Left ventricle myocardium inferior (tissue), 1 donor: ENCODE data around the gene ADSS1. TPM values are rescaled to one million over a fixed set of nuclear protein-coding genes. Genes with fewer than 3 reads are reported as not detected.
A peak's percentile ranks its signal among the peaks of the same experiment; 100 is the strongest.

Experiments
- DNase-seq: peaks from one replicate; pipeline ENCODE4 v3.0.0-alpha.2; 2020
- H3K27ac ChIP-seq: fragments of 200-600 bp; replicated peaks from 2 replicates; pipeline ENCODE4 v1.8.0; 2021
- H3K27me3 ChIP-seq: fragments of 200-600 bp; 2 replicates; pipeline ENCODE4 v1.8.0; 2021; ENCODE audit warnings: low read depth
- H3K36me3 ChIP-seq: fragments of 200-600 bp; 2 replicates; pipeline ENCODE4 v1.8.0; 2021
- H3K4me1 ChIP-seq: fragments of 200-600 bp; 2 replicates; pipeline ENCODE4 v1.8.0; 2021
- H3K4me3 ChIP-seq: fragments of 200-600 bp; 2 replicates; pipeline ENCODE4 v1.8.0; 2021; ENCODE audit warnings: mild to moderate bottlenecking, moderate library complexity
- H3K9me3 ChIP-seq: fragments of 200-600 bp; replicated peaks from 2 replicates; pipeline ENCODE4 v1.8.0; 2021
- CTCF ChIP-seq: fragments of 200-600 bp; IDR thresholded peaks from 2 replicates; pipeline ENCODE4 v1.8.0; 2021; ENCODE audit warnings: antibody characterized with exemption, mild to moderate bottlenecking, borderline replicate concordance
- intact Hi-C: fragments of 100-400 bp; cut with micrococcal nuclease; formaldehyde crosslinking; loops from one replicate; pipeline ENCODE4 v1.11.0; 2022
- total RNA-seq: library from RNA; stranded (reverse); fragmentation: NEBNext Ultra II Directional; extraction: Animal tissue kit (Norgen Biotek cat#: 25700); gene quantifications from one replicate; pipeline ENCODE4 v1.2.1, GENCODE V29; 2021
- donor health status: DM: no; HTN: yes; CAD: no; lungs with severe emphysema.

ADSS1 gene
- total RNA-seq, 1 donor from 2014 or later, result 218 TPM

- no peaks in the 10 kb centered on the region for H3K9me3 ChIP-seq
- peak within 1 kb of the TSS; percentile 89 for H3K27ac ChIP-seq
- H3K27me3 ChIP-seq, result no peaks in the 10 kb centered on the region
- peaks cover 76% of the 10 kb centered on the region for H3K4me1 ChIP-seq
- intact Hi-C loops, result no loop called here
- peak; percentile 69 for DNase-seq
- TF ChIP-seq CTCF, result peak; percentile 11
- no peaks in the 10 kb centered on the region for H3K36me3 ChIP-seq
- peak within 1 kb of the TSS; percentile 97 for H3K4me3 ChIP-seq
Observed at GRCh38 chr14:104689109-104689880, 34.7 kb upstream of the ADSS1 start, which contains the start of gene INF2. TSS of gene INF2 (plus strand) at chr14:104689618. CDS start at chr14:104701366, 11,748 bp downstream.

- Histone ChIP-seq H3K27me3 (no peaks in the 10 kb centered on the region), H3K27ac (peak overlapping the region; percentile 89)
- no peak for DNase-seq
Observed at GRCh38 chr14:104689881-104690711, 33.9 kb upstream of the ADSS1 start.

GRCh38 chr14:104690861-104691455 is 33.1 kb upstream of the ADSS1 start:
- Histone ChIP-seq H3K4me3 (peak overlapping the region; percentile 97), H3K36me3 (no peaks in the 10 kb centered on the region), H3K4me1 (peaks cover 93% of the 10 kb centered on the region), H3K27me3 (no peaks in the 10 kb centered on the region), H3K27ac (peak overlapping the region; percentile 89), H3K9me3 (no peaks in the 10 kb centered on the region)
- DNase-seq, result no peak
- TF ChIP-seq CTCF, result no peak
- intact Hi-C loops, result no loop called here

More at GRCh38 chr14:104689881-104690711, 33.9 kb upstream of the ADSS1 start:
- intact Hi-C loops, result no loop called here
- TF ChIP-seq CTCF, result no peak
- Histone ChIP-seq H3K4me1 (peaks cover 84% of the 10 kb centered on the region), H3K9me3 (no peaks in the 10 kb centered on the region), H3K4me3 (peak overlapping the region; percentile 97), H3K36me3 (no peaks in the 10 kb centered on the region)

GRCh38 chr14:104691546-104692260 is 32.3 kb upstream of the ADSS1 start:
- no peak for DNase-seq
- Histone ChIP-seq H3K4me1 (peaks cover 98% of the 10 kb centered on the region), H3K36me3 (peaks cover 5% of the 10 kb centered on the region), H3K4me3 (peak overlapping the region; percentile 97), H3K27ac (peak overlapping the region; percentile 89), H3K27me3 (no peaks in the 10 kb centered on the region), H3K9me3 (no peaks in the 10 kb centered on the region)
- intact Hi-C loops, result no loop called here
- TF ChIP-seq CTCF, result no peak
